Right renal cortex interstitium (tissue), 3 donors: ENCODE measurements around the gene CTPS1. TPM values are rescaled to one million over a fixed set of nuclear protein-coding genes. Genes with fewer than 3 reads are reported as not detected.
A peak's percentile ranks its signal among the peaks of the same experiment; 100 is the strongest.

Experiments
- DNase-seq, 3 donors: peaks; one replicate each; pipeline ENCODE4 v3.0.0-alpha.2; 2013; ENCODE audit warnings: low read depth in 3 of 3, low spot score in 2 of 3
- polyA plus RNA-seq, 3 donors: library from polyadenylated mRNA; unstranded; fragments of 120-200 nt; gene quantifications; one replicate each; pipeline ENCODE4 v1.2.1, GENCODE V29; 2013; ENCODE audit not compliant: insufficient read length in 3 of 3

Gene CTPS1, protein sequence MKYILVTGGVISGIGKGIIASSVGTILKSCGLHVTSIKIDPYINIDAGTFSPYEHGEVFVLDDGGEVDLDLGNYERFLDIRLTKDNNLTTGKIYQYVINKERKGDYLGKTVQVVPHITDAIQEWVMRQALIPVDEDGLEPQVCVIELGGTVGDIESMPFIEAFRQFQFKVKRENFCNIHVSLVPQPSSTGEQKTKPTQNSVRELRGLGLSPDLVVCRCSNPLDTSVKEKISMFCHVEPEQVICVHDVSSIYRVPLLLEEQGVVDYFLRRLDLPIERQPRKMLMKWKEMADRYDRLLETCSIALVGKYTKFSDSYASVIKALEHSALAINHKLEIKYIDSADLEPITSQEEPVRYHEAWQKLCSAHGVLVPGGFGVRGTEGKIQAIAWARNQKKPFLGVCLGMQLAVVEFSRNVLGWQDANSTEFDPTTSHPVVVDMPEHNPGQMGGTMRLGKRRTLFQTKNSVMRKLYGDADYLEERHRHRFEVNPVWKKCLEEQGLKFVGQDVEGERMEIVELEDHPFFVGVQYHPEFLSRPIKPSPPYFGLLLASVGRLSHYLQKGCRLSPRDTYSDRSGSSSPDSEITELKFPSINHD
- 10 to 100 TPM; 27.3 to 29.8 (median 28.8) TPM for polyA plus RNA-seq

DNA sequence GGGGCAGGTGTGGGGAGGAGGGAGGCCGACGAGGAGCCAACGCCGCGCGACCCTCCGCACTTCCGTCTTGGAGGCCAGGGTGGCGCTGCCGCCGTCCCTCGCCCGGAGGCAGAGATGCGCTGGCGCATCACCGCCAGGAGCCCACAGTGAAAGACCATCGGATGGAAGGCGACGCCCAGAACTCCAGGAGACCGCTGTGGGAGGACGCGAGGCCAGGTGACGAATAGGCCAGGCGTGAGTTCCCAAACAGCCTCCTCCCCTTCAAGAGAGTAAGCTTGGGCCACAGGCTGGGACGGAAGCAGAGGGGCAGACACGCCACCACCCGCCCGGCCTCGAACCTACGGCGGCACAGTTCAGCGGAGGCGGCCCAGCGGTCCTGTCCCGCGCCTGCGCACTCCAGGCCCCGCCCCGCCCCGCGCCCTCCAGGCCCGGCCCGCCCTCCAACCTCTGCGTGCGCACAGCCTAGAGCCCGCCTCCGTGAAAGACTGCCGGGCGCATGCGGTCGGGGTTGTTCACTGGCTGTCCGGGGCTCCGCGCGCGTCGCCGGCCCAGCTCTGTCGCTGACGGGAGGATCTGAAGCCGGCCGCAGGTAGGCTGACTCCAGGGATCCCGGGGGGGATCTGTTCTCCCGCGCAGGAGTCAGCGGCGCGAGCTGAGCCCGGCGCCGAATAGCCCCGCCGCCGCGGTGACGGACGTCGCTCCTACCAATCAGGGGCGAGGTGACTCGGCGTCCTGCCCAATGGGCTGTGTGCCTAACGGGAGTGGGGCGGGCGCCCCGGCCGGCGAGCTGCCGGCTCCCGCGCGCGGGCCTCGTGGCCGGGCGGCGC is at the start of gene CTPS1:
Gene CTPS1, plus strand, starts transcription at position 456 of the 827 bp plus-strand sequence. CDS start 3,595 bp downstream, outside the sequence.
- DNase-seq: peak; percentile 86 to 90 (median 87)

DNA sequence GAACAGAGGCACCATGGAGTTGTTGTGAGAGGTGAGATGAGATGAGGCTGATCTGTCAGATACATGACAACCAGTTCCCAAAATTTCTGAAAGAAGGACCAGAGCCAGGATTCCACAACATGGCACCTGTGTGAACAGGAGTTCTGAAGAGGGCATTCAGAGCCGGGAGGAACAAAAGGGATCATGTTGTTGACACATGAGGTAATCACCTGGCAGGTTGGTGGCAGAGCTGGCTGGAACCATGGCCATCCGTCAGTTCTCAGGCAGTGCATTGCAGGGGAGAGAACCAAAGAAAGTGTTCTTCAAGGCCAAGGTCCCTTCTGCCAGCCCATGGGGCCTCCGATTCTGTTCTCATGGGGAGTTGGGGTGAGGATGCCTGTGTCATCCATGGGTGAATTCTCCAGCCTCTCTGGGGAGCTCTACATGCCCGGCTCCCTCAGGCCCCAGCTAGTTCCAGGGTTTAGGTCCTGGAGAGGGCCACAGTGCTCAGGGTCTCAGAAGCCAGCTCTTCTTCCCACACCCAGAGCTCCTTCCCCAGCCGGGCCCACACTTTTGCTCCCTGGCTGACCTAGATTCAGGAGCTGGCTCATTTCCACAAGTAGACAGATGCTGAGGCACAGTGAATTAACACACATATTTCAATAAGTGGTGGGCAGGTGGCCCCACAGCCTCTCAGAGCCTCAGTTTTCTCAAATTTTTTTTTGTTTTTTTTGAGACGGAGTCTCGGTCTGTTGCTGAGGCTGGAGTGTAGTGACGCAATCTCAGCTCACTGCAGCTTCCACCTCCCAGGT is 49.1 kb upstream of the CTPS1 start:
- DNase-seq: no peak

DNA sequence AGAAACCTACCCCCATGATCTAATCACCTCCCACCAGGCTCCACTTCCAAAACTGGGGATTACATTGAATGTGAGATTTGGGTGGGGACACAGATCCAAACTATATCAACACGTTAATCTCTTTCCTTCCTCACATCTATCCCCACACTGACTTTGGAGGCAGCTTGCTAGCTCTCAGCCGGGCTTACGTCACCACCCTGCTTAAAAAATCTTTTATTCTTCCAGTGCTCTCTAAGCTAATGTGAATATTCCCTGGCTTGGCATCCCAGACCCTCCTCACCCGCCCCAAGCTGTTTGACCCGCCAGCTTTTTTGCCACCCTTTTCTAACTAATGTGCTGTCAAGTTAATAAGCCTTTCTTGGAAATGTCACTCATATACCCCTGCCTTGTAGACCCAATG is 47.9 kb upstream of the CTPS1 start:
- no peak for DNase-seq

DNA sequence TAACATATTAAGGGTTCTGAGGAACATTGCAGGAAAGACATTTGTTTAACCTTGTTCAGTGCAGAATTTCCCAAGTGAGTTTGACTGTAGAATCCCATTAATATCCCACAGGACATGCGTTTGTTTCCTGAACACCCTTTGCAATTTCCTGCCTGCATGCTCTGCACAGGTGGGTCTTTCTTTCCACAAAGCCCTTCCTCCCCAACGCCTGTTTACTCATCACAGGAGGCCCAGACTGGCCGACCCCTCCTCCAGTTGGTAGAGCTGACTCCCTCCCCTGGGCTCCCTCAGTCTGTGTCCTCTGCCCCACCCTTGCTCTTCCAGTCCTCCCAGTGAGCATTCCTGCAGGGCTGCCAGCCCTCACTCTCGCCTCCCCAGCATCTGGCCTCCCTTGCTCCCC is 47.5 kb upstream of the CTPS1 start:
- DNase-seq: no peak

DNA sequence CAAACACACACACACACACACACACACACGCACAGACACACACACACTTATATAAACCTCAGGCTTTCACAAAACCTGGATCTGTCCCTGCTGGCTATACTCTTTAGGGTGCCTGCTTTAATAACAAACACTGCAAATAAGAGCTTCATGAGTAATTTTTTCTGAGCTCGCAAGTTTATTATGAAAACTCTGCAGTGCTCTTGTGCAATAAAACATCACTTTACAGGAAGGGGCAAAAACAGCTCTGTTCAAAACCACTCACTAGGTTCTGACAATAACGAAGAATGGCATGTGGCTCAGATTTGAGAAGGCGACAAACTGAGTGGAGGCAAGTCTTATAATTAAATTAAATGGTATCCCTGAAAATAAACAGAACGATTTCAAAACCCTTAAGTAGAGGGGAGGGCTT is 42.6 kb upstream of the CTPS1 start:
- no peak for DNase-seq

DNA sequence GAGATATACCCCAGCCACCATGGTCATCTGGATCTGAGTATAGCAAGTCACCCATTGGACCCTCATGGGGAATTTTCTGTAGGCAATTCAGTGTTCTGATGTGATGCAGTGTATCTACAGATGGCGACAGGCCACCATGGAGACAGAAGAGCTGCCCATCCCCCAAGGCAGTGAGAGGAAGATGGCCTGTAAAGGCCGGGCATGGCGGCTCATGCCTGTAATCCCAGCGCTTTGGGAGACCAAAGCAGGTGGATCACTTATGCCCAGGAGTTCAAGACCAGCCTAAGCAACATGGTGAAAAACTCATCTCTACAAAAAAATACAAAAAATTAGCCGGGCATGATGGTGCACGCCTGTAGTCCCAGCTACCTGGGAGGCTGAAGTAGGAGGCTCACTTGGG is 41.1 kb upstream of the CTPS1 start:
- no peak for DNase-seq

DNA sequence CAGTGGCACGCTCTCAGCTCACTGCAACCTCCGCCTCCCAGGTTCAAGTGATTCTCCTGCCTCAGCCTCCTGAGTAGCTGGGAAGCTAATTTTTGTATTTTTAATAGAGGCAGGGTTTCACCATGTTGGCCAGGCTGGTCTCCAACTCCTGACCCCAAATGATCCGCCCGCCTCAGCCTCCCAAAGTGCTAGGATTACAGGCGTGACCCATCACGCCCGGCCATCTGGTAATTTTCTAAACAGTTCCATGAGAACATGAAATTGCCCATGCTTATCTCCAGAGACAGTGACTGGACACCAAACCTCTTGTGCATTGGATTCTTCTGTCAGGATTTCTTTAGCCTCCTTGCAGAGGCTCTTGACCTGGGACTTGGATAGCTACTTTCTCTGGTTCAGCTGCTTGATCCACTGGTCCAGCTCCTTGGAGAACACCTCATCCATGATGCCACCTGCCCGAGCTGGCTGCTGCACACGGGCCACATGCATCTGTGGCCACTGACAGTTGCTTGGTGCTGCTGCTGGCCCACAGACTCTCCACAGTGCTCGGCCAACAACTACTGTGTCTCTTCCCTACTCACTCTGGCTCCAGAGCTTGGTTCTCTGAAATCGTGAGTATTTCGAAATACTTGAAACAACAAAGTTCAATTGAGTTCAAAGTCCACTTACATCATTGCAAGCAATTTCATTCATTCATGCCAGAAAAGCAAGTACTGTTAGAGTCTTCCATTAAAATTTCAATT is 40.0 kb upstream of the CTPS1 start:
- no peak for DNase-seq

DNA sequence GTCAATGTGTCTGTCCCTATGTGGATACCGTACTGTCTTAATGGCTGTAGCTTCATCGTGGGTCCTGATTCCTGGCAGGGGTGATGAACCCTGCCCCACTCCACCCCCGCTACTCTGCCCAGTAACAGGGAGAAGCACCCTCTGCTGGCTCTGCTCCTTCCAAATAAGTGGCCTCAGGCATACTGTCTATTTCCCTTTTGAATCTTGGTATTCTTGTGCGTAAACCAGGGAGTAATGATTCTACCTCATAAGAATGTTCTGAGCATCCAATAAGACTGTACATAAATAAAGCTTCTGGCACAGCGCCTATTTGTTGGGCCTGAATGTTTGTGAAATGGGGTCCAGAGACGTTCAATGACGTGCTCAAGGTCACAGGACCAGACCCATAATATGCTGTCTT is 35.2 kb upstream of the CTPS1 start:
- DNase-seq: no peak

DNA sequence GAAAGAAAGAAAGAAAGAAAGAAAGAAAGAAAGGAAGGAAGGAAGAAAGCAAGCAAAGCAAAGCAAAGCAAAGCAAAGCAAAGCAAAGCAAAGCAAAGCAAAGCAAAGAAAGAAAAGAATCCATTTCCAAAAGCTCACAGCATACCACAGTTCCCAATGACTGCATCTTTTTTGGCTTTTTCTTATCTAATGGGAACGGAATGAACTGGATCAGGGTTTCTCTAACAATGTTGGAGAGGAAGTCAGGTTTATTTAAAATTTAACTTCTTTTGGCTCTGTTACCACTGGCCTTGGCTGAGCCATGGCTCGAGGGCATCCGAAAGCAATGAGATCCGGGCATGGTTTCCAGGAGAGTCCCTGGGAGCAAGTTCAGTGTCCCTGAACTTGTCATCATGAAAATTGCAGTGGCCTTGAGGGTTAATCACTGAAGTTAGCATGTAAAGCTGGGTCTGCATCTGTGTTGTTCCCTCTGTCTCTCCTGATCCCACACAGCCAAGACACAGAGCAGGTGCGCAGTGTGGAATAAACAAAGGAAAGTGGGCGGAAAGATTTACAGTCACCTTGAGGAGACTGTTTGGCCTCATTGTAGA is 34.6 kb upstream of the CTPS1 start:
- DNase-seq: no peak

DNA sequence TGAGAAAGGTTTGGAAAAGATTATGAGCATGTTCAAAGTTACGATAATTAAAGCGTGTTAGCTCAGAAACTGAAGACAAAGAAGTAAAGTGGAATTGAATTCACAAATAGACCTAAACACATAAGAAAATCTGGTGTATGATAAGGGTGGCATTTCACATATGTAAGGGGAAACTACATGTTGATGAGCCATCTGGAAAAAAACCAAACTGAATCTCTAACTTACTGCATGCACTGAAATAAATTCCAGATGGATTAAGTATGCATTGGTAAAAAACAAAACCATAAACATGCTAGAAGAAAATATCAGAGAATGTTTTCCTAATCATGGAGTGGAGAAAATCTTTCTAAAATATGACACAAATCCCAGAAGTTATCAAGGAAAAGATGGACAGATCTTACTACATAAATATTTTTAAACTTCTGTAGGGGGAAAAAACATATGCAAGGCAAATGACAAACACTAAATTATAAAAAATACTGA is 34.0 kb upstream of the CTPS1 start:
- no peak for DNase-seq

DNA sequence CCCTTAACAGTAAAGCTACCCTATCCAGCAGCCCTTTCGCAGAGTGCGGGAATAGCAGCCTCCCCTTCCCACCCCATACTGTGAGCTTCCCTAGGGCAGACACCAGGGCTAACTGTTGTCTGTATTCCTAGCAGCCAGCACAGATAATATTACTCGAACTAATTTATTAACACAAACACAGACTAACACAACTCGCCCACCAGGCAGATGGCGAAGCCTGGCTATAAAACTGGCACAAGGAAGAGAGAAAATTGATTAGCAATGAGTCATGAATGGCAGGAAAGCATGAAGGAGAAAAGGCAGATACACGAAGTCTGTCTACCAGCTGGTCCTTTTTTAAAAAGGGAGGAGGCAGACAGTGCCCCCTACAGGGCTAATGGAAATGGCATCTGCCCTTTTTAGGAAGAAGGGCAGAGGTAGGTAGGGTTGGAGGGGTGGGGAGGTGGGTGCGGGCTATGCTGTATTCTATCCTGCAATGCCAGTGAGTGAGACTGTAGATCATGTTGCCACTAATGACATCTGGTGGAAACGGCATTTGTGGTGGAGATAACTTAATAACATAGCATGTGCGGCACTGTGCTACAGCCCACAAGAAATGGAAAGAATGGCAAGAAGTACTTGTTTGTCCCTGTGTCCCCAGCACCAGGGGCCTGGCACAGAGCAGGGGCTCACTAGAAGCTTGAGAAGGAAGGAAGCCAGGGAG is 30.6 kb upstream of the CTPS1 start:
- DNase-seq: no peak

DNA sequence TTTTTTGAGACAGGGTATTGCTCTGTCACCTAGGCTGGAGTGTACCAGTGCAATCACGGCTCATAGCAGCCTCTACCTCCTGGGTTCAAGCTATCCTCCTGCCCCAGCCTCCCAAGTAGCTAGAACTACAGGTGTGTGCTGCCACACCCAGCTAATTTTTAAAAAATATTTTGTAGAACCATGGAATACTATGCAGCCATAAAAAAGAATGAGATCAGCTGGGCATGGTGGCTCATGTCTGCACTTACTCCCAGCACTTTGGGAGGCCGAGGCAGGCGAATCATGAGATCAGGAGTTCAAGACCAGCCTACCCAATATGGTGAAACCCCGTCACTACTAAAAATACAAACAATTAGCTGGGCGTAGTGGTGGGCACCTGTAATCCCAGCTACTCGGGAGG is 29.9 kb upstream of the CTPS1 start:
- no peak for DNase-seq

DNA sequence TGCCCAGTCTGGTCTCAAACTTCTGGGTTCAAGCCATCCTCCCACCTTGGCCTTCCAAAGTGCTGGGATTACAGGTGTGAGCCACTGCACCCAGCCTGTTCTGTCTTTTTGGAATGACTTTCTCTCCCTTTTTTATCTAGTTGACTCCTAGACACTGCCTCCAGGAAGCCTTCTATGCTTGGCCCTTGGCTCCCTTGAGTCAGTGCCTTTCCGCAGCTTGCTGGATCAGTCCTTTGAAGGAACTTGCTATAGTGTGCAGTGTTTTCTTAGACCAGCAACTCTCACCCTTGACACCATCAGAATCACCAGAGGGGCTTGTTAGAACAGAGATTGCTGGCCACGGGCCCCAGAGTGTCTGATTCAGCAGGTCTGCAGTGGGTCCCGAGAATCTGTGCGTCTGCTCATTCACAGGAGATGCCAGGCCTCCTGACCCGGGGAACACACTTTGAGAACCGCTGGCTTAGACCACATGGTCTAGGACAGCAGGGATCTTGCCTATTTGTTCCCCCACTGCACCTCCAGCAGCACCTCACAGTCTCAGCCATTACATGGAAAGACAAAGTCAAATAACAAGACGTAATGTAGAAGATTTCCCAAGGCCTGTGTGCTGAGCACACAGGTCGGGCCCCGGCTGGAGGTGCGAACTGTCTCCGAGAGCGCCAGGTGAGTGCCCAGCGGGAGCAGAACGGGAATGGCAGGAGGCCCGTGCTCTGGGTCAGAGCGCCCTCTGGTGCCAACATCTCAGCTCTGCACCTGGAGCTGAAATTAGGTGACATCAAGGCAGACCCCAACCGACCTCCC is 27.4 kb upstream of the CTPS1 start:
- peak; percentile 31 to 37 (median 33) for DNase-seq

DNA sequence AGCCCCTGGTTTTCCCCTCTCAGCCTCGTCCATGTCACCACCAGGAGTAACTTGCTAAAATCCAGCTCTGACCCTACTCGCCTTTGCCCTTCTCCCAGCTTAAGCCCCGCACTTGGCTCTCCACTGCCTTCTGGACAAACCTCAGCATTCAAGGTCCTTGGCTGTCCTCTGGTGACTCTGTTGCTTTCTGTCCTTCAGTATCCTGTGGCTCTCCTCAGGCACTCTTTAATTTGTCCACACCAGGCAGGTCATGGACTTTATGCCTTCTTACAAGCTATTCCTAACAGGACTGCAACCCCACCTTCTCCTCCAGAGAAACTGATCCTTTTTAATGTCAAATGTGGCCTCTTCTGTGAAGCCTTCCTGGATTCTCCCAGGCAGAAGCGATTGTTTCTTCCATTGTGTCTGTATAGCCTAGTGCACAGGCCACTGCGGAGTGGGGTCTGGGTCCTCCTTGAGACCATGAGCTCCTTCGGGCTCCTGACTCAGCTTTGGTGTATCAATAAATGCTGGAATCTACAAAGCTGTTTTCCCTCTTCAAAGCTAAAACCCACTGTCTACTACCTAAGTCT is 26.7 kb upstream of the CTPS1 start:
- no peak for DNase-seq

DNA sequence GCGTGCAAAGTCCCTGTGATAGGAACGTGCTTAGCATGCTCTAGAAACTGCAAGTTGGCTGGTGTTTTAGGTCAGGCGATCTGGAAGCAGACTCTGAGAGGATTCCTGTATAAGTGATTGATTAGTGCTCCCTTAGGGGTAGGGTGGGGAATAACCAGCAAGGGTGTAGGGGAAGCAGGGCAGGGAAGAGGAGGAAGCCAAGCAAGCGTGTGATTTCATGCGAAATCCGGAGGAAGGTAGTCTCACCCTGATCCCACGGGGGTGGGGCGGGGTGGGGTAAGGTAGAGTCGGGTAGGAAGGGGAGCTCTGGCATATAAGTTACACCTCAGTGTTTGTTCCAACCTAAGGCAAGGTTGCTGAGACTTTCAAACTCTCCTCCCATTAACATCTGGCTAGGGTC is 24.9 kb upstream of the CTPS1 start:
- no peak for DNase-seq

DNA sequence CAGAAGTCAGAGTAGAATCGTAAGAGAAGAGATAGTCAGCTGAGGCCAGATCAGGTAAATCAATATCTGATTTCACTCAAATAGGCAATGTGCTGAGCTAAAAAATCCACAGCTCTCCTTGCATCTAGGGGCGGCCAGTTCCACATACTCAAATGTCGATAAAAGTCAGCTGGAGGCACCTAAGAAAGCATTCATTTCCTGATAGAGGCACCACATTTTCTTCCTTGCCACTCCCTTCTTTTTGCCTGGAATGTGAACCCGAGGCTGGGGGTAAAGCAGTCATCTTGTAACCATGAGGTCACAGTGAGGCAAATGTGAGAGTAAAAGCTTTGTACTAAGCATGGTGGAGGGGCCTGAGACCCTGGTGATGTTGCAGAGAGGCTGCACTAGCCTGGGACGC is 24.2 kb upstream of the CTPS1 start:
- DNase-seq: no peak

DNA sequence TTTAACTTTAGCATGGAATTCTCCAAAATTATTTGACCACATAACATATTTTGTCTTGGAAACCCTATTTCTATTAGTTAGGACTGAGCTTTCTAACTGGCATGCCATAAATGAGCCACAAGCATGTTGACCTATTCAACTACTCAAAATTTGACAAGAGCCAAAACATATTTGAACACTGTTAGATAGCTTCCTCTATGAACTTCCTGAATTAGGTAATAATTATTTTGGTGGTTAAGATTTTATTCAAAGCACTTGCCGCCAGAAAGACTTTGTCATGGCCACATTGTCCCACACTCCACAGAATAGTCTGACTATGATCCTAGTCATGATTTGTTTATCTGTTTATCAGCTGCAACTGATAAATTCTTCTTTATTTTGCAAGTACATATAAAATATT is 23.1 kb upstream of the CTPS1 start:
- DNase-seq: no peak

DNA sequence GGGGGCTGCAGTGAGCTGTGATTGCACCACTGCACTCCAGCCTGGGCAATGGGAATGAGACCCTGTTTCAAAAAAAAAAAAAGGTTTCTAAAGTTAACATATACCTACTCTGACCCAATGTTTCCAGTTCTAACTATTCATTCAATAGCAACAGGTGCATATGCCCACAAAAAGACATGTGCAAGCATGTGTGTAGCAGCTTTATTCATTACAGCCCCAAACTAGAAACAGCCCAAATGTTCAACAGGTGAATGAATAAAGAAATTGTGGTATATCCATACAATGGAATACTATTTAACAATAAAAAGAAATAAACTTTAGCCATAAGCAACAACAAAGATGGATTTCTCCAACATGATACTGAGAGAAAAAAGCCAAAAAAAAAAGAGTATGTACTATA is 21.3 kb upstream of the CTPS1 start:
- DNase-seq: no peak
